NCI-H524 treated with DMSO at 0.1 percent for 48 hours (cell line): ENCODE results near the gene PDE4D.

Experiments
- DNase-seq: peaks from one replicate; lab custom pipeline; 2025; lab: John Stamatoyannopoulos, UW

PDE4D gene

DNA sequence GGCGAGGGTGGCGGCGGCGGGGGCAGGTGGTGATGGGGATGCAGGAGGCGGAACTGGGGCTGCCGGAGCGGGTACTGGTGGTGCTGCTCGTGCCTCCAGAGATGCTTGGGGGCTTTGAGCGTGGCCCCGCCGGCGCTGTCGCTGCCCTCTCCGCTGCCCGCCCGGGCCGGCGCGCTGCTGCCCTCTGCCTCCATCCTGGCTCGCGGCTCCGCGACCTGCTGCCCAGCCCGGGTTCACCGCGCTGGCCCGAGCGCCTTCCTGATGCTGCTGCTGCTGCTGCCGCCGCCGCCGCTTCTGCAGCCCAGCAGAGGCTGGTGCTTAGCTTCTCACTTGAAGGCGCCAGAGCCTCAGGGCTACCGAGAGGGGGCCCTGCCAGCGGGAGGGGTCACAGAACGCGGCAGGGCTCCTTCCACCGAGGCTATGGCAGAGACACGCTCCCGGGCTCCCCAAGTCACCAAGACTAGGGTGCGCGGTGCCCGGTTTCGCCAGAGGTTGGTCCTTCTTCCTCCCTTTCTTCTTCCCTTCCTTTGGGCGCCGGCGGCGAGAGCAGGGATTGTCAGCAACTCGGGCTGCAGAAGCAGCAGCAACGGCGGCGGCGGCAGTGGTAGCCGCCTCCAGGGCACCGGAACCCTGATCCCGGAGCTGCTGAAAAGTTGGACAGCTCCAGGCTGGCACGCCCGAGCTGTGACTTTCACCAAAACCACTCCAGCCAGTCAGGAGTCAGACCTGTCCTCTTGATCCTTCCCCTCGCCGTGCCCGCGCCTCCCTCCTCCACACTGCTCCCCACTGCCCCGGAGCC lies at the start of gene PDE4D:
TSS of gene PDE4D (minus strand) at position 298 of the 799 bp plus-strand sequence.
- no peak for DNase-seq

DNA sequence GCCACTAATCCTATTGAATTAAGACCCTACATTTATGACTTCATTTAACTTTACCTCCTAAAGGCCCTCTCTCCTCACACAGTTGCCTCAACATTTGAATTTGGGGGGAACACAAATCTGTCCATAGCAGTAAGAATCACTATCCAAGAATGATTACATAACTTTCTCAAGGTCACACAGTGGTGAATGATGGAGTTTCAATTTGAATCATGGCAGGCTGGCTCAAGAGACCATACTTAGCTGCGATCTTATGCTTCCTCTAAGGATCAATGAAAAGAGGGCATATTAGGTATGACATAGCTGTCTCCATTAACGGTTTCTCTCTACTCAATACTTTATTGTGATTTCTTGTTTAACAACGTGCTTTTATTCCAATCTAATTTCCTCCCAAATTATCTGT lies 44.1 kb upstream of the PDE4D start:
- no peak for DNase-seq

DNA sequence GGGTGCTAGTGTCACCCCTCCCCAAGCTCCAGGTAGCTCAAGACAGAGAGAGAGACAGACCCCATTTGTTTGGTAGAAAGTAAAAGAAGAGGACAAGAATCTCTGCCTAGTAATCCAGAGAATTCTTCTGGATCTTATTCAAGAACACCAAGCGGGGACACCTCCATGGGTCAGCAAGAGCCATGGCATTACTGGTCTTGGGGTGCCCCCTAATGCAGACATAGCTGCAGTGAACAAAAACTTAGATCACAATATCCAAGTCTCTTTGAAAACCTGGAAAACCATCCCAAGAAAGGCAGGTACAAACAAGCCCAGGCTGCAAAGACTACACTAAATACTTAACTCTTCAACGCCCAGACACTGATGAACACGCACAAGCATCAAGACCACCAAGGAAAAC lies 29.9 kb upstream of the PDE4D start:
- no peak for DNase-seq

DNA sequence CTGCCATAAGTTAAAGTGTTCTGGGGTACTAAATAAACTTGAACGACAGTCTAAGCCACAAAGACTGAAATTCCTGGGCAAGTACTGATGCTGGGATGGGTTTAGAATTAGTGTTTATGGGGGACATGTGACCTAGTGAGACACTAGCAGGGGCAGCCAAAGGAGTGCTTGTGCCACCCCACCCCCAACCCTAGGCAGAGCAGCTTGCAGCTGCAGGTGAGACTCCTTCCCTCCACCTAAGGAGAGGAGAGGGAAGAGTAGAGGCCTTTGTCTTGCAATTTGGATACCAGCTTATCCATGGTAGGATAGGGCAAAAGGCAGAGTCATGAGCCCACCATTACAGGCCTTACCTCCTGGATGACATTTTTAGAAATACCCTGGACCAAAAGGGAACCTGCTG lies 28.7 kb upstream of the PDE4D start:
- no peak for DNase-seq

DNA sequence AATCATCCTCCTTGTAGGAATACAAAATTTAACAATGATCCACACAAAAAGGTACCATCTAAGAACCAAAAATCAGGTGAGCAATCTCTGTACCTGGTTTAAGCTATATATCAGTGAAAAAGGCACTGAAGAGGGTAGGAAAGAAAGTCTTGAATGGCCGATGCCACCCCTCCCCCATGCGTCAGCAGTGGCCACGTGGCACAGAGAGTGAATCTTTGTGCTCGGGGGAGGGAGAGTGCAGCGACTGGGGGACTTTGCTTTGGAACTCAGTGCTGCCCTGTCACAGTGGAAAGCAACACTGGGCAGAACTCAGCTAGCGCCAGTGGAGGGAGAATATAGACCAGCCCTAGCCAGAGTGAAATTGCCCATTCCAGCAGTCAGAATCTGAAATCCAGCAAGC lies 28.3 kb upstream of the PDE4D start:
- DNase-seq, result no peak

DNA sequence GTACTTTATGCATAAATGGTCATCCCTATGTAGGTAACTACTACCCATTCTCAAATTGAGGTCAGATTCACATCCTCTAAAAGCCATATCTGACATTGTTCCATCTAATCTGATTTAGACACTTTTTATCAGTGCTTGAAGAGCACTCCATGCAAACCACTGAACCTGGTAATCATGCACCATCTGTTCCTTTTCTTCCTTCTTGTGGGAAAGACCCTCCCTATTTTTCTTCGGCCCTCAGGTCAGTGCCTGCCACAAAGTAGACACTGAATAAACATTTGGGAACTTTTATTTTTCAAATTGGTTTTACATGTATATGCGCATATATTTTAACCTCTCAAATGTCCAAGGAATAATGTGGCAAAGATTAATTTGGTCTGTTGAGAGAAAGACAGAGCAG lies 26.0 kb upstream of the PDE4D start:
- DNase-seq, result peak; percentile 84

DNA sequence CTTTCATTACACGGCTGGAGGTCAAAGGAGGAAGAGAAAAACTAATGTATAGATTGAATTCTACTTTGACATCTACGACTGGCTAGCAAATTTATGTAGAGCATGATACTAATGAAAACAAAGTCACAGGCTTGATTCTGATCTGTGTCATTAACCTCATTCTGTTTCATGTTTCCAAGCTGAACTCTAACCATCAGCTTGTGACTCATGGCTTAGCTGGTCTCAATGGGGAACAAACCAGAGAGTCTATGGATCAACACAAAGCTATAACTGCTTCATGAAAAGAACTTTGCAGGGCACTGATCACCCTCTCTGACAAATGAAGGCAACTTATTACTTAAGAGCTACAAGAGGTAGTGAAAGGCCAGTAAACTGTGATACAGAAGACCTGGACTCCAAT lies 23.6 kb upstream of the PDE4D start:
- no peak for DNase-seq

DNA sequence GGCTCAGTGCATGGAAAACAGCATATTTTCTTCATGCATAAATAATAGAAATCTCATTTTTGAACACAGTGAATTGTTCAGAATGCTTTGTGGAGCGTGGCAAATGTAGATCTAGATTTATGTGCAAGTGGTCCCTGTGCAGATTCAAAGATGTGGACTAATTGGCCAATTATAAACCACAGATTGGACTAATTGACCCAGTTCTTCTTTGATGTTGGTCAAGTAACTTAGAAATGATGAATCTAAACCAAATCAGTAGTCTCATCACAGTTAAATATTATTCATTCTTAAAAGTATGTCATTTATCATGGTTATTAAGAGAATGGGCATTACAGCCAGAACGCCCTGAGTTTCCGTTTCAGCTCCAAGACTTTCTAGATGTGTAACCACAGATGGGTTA lies 11.7 kb upstream of the PDE4D start:
- no peak for DNase-seq

DNA sequence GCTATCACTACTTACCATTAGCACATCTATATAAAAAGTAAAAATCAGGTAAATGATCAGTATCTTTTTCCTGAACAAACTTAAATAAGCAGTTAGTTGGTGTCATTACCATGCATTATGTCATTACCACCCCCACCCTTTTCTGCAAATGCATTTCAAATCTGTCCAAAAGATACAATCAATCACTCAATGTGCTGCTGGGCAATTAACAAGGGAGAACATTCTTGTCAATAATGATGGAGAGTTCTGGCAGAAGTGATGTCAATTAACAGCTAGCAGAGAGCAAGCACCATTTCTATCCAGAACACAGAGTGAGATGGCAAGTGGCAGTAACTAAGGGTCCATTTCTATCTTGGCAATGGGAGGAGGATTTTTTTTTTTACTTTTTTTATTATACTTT lies 3.5 kb upstream of the PDE4D start:
- DNase-seq, result no peak

DNA sequence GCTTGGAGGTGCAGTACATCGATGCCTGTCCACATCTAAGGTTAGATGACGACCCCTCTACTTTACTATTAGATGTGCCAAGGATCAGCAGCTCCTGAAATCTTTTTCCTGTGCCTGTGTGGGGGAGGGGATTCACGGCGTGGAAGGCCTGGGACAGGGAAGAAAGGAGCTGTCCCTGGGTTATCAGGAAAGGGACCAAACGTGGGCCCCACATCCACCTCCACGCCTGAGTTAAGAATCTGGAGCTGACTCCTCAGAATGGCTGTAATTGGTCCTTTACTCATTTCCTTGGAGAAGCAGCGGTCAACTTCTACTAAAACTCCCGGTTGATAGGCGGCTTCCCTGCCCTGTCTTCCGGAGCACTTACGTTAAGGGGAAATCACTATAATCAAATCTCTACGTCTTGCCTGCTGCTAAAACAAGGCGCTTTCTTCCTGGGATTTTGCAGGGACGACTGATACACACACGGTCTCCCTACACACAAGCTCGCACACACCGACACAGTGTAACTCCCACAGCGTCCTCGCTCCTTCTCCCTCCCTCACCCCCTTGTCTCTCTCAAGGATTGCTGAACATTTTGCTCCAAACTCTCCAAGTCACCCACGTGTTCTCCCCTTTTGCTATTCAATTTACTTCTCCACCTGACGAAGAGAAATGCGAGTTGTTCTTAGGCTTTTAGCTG lies 1.4 kb downstream of the PDE4D start:
- no peak for DNase-seq

DNA sequence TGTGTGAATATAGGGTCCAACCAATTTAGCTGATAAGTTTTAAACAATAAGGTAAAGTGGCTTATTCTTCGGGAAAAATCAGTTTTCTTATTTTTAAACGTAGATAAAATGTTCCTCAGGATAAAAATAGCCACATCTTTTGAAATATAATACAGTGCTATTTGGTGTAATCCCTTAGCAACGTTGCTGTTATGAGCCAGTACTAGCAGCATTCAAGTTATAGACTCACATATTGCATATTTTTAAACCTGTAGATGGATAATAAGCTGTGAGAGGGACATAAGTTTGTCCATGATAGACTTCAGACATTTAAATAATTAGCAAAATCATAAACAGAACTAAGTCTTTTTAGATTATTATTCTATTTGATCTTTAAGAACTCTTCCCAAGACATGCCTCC lies 6.3 kb downstream of the PDE4D start:
- no peak for DNase-seq

DNA sequence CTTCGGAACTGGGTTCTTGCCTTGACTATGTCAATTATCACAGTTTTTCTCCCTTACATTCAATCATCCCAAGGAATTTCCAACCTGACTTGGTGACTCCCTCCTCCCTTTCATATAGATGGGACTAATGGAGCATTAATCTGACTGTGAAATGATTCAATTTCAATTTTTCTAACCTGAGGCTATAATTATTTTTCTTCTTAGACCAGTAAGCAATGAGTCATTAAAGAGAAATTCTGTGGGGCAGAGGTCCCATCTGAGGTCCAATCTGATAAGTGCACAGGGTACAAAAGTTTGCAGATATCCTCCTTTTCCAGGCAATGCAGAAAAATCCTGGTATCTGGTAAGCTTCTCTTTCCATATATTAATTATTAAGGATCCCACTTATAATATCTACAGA lies 18.9 kb downstream of the PDE4D start:
- no peak for DNase-seq

DNA sequence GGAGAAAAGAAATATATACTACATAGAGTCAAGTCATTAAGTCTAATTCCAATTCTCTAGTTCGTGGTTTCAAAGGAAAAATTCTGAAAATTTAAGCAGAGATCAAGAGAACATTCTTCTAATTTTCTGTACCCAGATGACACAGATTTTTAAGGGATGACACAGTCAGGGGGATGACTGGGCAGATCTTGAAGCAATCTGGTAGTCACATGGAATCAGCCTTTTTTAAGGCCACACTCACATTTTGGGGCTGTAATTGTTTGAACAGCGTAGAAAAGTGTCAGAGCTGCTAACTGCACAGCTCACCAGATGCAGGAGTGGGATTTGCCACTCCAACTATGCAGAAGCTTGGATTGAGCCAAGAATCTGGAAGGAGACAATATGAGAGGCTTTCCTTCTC lies 20.4 kb downstream of the PDE4D start:
- no peak for DNase-seq

DNA sequence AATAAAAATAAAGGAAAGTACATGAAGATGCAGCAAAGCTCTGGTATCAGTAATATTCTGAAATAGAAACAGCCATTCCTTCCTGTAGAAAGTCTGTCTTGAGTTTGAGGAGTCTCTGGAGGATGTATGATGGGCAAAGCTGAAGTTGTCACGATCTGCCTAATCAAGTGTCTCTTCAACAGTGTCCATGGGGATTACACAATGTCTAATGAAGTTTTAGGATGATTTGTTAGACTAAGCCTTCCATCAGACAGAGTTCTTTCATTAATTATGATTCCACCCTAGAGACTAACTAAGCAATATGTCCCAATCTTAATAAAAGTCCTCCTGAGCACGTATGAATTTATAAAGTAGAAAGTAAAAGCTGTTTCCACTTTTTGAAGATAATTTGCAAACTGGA lies 26.9 kb downstream of the PDE4D start:
- DNase-seq, result no peak

DNA sequence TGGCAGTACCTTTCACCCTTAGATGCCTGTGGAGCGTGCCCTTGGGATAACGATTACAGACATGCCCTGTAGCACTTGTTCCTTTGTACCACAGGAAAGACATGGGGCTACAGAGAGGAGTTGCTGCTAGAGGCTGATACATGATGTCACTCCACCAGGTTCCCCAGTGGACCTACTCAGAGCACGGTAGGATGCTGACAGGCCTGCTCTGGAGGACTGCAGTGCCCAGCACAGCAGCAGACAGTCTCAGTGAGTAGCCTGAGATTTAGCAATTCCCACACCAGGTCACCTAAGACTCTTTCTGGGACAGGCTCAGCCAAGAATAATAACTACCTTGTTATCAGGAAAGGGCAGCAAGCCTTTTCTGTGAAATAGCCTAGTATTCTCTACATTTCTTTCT lies 28.8 kb downstream of the PDE4D start:
- DNase-seq, result no peak

DNA sequence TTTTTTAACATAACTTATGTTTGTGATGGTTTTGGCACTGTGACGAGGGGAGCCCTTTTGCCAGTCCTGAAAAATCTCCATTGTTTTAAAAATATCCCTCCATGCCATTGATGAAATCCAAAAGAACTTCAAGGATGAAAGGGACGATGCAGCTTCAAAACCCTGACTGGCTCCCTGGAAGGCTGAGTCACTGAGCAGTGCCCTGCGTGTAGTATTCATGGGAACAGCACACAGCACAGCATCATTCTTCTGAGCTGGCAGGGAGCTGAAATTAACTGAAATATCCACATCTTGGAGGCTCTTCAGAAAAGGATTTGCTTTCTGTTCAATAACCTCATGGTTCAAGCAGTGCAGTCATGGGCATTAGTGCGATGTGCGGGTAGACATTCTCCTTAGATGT lies 29.7 kb downstream of the PDE4D start:
- no peak for DNase-seq

DNA sequence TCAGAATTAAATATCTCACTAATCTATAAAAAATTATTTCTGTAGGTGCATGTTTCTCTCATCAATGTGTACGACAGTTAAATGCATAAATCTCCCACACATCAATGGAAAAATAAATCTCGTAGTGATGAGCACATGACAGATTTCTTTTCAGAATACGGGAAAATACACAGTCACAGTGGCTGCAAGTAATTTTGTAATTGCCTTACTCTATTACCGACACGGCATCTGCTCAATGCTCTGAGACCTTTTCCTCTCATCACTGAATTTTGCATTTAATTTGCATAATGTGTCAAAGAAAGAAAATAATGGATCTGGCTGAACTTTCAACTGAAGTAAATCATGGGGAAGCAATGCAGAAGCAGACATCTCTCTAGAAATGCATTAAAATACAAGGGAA lies 37.2 kb downstream of the PDE4D start:
- DNase-seq, result no peak

DNA sequence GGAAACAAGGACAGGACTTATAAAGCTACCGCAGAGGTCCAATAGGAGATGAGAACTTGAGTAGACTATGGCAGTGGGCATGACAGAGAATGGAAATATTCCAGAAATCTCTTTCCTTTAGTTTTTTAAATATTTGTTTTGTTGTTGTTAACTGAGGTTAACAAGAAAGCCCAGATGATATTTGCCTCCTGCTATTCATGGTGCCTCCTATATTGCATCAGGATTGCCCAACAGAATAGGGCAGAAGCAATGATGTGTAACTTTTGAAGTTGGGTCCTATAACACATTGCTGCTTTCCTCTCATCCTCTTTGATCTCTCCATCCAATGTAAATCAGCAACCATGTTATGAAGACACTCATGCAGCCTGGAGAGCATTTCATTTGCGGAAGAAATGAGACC lies 42.8 kb downstream of the PDE4D start:
- DNase-seq, result no peak

DNA sequence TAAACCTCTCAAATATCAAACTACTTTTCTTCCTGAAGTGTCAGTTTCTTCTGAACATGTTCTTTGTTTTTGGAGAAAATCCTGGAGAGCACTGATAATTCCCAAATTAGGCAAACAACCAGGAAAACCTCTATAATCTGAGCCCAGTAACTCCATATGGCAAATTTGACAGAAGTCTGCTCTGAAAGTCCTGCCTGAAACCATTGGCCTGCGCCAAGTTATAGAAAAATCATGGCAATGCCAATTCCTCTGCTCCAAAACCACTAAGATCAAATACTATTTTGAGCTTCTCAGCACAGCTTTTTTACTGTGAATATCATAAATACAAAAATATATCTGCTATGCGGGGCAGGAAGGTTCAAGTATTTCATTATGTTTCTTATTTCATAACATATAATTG lies 45.9 kb downstream of the PDE4D start:
- DNase-seq, result no peak

DNA sequence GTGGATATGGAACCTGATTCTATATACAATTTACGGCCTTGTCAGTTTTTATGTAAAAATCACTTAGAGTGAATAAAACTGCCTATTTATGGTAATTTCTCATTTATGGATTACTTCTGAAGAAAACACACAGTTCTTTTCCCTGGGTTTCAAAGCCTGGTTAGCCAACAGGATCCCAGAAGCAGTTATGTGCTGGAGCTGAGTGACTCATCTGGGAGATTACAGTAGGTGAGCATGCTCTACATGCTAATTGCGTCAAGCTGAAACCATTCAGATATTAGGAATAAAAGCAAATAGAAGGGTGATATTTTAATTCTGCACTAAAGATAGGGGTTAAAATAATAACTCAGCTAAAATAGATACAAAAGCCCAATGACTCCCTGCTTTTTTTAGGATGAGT lies 47.8 kb downstream of the PDE4D start:
- no peak for DNase-seq

DNA sequence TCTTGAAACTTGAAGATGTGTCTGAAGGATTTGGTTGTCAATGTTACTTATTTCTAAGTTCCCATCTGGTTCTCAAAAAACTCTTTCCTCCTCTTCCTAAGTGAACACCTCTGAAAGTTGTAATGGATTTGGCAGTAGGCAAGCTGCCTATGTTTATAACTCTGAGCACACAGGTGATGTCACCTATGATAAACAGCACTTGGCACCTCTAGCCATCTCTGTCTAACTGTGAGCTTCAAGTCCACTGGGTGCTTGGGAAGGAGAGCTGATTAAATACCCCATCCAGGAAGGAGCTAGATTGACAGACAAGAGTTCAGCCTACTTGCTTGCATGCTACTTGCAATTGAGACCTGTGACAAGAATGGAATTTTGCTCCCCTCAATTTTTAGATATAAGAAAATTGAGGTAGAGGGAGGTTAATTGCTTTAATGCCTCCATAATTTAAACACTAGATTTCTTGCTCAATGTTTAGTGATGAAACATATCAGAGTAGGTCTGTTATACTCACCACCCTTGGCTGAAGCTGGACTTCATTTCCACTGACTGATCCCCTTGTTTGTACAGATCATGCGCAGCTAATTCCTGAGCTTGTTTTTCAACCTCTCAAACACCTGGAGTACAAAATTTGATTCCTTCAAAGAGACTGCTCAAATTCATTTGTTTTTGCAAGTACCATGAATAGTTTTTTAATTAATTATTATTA lies 49.9 kb downstream of the PDE4D start:
- DNase-seq, result no peak

DNA sequence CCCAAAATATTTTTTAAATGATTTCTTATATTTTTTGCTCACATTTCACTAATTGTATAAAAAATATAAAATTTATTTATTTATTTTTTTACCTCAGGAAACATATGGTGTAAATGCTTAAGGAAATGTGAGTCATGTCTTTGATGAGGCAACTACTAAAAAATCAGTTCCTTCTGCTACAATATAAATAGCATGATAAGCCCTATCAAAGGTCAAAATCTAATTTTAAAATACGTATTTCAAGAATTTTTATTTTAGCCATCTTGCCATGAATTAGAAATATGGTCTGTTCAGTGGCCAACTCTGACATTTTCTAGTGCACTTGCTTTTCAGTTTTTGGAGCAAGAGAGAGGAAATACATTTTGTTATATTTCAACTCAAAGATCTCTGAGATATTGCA lies 50.5 kb downstream of the PDE4D start:
- DNase-seq, result no peak

DNA sequence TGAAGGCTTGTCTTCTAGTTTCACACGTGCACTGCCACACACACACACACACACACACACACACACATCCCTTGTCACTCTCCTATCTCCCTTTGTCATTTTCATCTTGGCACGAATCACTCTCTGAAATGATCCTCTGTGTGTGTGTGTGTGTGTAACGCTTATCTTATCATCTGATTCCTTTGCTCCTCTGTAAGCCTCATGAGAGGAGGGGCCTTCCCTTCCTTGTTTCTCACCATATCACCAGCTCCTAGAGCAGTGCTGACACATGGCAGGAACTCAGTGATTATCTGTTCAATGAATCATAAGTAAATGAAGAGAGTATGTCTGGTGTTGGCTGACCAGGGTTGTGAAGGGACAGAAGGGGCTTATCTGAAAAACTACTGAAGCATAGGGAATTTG lies 53.3 kb downstream of the PDE4D start:
- no peak for DNase-seq
